Activated CD8-positive, alpha-beta memory T cell treated with anti-CD3 and anti-CD28 coated beads for 24 hours (primary cell): ENCODE results near the gene TRIM46.
"Not testable (repeated sequence)": the region's sequence is repeated elsewhere in the genome, so short reads cannot be mapped to it uniquely, and the experiment has no call there.

ENCODE experiments used
- DNase-seq: peaks from one replicate; pipeline ENCODE4 v3.0.0-alpha.2; 2020

TRIM46 gene

DNA sequence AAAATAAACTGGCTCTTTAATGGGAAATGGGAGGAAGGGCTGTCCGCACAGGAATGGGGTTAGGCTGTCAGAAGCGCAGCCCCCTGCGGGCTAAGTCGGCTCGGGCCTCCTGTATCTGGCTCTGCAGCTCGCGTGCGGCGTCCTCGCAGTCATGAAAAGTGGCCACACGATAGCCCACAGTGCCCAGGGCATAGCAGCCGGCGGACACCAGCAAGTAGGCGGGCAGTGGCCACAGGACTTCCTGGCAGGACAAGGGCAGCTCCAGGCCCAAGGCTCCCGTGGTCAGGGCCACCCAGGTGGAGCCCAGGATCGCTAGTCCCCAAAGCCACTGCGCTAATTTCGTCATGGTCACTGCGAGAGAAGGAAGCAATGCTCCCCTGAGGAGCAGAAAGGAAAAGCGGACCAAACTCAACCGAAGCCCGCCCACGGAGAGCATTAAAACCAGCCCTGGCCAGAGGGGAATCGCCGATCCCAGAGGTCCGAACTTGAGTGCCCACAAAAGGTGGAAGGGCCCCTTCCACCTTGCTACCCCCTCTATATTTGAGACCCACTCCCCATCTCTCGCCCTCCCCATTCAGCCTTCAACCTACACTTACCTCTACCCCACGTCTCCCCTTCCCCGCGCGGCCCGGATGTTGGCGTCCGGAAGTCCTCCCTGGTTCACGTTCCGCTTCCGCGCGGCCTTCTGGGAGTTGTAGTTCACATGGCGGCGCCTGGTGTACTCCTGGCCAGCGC, 33.6 kb upstream of the TRIM46 start, which contains the start of gene DPM3:
DPM3 (minus strand) TSS at position 637 of the 735 bp plus-strand sequence; CDS start at position 346, 291 bp downstream.
- peak; percentile 94 for DNase-seq

DNA sequence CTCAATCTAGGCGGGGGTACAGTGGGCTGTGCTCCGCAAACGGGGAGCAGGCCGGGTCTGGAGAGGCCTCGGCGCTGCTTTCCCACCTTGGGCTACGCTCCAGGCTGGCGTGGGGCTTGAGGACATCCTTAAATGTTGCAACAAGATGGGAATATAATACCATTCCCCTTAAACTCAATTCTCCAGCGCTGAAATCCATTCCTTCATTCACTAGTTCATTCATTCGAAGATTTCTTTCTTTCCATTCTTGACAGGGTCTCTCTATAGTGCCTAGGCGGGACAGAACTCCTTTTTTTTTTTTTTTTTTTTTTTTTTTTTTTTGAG, 33.1 kb upstream of the TRIM46 start:
- DNase-seq = no peak

DNA sequence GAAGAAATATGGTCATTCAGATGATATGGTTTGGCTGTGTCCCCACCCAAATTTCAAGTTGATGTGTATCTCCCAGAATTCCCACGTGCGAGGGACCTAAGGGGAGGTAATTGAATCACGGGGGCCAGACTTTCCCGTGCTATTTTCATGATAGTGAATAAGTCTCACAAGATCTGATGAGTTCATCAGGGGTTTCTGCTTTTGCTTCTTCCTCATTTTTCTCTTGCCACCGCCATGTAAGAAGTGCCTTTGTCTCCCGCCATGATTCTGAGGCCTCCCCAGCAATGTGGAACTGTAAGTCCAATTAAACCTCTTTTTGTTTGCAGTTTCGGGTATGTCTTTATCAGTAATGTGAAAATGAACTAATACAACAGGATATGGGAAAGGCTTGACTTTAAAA, 31.9 kb upstream of the TRIM46 start:
- no peak for DNase-seq

DNA sequence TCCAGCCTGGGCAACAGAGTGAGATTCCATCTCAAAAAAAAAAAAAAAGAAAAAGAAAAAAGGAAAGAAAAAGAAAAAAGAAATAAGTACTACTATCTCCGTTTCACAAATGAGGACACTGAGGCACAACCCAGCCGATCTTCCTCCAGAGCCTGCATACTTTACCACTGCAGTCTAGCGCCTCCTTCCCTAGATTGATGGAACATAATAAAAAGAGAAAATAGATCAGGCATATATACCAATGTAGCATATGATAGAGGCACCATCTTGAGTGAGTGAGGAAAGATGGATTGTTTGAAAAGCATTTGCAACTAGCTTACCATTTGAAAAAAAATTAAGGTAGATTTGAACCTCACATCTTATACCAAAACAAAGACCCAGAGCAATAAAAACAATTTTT, 28.2 kb upstream of the TRIM46 start:
- DNase-seq = no peak

DNA sequence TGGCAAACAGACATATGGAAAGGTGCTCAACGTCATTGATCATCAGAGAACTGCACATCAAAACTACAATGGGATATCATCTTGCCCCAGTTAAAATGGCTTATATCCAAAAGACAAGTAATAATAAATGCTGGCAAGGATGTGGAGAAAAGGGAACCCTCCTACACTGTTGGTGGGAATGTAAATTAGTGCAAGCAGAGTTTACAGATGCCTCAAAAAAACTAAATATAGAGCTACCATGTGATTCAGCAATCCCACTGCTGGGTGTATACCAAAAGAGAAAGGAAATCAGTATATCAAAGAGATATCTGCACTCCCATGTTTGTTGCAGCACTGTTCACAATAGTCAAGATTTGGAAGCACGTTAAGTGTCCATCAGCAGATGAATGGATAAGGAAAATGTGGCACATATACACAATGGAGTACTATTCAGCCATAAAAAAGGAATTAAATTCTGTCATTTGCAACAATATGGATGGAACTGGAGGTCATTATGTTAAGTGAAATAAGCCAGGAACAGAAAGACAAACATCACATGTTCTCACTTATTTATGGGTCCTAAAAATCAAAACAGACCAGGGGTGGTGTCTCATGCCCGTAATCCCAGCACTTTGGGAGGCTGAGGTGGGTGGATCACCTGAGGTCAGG, 17.5 kb upstream of the TRIM46 start:
- not testable (repeated sequence) for DNase-seq

DNA sequence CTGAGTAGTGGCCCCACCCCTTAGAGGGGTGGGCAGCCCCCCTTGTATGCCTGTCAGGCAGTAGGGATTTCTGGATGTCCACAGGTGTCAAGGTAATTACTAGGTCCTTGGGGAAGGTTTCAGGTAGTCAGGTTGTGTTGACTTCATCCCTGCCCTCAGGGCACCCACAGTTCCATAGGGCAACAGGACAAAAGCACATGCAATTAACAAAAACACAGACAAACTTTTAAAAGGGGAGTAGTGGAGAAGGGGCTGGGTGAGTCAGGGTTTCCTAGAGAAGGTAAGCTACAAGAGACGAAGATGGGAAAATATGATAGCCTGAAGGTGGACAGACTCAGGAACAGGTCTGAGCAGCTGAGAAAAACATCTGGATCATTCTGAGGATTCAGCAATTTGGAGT, 14.7 kb upstream of the TRIM46 start:
- no peak for DNase-seq

DNA sequence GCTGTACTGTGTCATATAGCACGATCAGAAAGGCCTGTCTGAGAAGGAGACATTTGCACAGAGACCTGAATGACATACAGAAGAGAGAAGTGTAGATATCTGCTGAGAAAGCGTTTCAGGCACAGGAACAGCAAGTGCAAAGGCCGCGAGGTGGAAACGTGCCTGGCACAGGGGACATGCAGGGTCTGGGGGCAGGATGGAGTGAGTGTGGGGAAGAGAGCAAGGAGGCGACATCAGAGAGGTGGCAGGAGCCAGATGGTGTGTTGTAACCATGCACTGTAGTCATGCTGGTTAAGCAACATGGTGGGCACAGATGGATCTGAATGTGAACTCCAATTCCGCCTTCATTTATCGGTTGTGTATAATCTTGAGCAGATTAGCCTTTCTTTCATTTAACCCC, 13.5 kb upstream of the TRIM46 start:
- DNase-seq = no peak

DNA sequence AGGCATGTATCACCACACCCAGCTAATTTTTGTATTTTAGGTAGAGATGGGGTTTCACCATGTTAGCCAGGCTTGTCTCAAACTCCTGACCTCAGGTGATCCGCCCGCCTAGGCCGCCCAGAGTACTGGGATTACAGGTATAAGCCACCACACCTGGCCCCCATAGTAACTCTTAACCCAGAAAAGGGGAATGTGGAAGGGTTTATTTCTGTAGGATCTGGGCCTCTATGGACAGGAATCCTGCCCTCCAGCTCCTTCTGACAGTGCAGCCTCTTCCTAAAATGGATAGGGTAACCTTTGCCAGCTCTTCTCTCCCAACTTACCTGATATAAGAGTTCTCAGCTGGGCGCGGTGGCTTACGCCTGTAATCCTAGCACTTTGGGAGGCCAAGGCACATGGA, 11.0 kb upstream of the TRIM46 start:
- not testable (repeated sequence) for DNase-seq

DNA sequence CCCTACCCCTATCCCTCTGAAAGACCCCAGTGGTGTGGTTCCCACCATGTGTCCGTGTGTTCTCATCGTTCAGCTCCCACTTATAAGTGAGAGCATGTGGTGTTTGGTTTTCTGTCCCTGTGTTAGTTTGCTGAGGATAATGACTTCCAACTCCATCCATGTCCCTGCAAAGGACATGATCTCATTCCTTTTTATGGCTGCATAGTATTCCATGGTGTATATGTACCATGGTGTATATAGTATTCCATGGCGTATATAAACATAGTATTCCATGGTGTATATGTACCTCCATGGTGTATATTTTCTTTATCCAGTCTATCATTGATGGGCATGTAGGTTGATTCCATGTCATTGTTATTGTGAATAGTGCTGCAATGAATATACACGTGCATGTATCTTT, 9.9 kb upstream of the TRIM46 start:
- DNase-seq = not testable (repeated sequence)

DNA sequence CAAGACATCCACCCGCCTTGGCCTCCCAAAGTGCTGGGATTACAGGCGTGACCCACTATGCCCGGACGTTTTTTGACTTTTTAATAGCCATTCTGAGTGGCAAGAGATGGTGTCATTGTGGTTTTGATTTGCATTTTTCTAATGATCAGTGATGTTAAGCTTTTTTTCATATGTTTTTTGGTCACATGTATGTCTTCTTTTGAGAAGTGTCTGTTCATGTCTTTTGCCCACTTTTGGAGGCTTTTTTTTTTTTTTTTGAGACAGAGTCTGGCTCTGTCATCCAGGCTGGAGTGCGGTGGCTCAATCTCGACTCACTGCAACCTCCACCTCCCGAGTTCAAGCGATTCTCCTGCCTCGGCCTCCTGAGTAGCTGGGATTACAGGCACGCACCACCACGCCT, 9.0 kb upstream of the TRIM46 start:
- DNase-seq = not testable (repeated sequence)

DNA sequence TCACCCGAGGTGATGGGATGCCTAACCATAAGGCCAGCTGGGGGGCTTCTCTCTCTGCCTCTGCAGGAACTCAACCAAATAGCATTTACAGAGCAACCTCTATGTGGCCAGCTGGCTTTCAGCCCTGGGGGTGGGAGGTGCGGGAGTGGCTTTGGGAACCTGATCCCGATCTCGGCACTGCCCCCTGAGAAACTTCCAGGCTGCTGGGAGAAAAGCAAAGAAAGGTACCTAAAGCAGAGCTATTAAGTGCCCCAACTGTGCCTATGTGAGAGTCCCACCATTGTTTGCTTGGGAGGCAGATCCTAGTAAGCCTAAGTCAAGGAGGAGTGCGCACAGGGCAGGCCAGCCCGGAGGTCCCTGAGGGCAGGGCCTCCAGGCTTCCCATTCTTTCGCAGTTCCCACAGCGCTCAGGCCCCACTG, 7.6 kb upstream of the TRIM46 start:
- DNase-seq = peak; percentile 47

DNA sequence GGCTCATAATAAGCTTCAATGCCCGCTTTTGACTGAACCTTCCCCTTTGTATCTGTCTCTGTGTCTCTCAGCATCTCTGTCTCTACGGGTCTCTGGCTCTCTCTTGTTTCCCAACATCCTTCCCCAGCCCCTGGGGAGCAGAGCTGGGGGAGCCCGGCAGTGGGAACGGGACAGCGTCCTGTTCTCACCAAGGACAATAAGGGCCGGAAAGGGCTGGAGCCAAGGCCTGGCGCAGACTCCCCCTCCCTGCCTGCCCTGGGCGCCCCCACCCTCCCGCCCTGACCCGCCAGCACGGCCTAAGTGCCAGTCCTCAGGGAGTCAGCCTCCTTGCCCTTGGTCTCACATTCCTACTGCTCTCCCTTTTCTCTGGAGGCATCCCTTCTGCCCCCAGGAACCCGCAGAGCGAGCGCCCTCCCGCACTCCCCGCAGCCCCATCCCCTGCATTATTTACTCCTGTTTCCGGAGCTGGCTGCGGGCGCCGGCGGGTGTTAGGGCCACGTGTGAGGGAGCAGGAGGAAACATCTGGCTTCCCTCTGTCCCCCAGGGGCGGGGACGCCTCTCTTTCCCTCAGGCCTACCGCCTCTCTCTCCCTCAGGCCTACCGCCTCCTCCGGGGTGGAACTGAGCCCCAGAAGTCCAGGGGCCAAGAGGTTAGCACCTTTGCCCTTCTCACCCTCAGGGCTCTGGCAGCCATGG, 7.0 kb upstream of the TRIM46 start:
- DNase-seq = peak; percentile 49

DNA sequence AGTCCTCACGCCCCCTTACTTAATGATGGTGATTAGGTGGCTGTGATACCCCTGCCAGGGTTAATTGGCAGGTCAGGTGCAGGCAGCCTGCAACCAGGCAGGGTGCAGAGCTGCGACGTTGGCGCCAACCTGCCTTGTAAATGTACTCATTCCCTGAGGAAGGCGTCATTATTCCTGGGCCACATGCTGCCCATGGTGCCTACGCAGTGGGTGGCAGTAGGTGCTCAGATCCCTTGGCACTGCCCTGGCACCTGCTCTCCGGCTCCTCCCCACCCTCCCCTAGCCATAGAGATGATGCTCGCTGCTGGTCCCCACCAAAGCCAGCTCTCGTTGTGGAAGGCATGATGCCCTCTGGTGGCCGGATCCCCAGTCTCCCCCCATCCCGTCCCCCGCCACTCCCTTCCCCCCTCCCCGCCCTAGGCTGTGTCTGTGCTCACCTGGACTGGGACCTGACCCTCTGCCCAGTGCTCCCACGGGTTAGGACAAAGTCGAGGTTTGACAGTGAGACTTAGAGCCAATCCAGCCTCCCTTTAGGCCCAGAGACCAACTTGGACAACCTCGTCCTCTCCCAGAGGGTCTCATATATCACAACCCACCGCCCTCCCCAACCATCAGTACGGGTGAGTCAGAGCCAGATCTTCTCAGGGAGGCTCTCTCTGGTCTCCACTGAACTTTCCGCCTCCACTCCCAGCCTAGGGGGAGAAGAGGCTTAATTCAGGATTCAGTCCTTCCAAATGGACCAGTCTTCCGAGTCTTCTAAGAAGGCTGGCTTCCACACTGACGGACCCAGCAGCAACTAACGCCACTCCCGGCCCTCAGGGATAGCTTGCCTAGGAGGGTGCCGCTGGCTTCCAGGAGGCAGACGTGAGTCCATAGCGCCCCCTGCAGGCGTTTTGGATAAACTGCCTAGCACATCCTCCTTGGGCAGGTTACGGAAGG, 6.2 kb upstream of the TRIM46 start:
- DNase-seq = peak; percentile 94

DNA sequence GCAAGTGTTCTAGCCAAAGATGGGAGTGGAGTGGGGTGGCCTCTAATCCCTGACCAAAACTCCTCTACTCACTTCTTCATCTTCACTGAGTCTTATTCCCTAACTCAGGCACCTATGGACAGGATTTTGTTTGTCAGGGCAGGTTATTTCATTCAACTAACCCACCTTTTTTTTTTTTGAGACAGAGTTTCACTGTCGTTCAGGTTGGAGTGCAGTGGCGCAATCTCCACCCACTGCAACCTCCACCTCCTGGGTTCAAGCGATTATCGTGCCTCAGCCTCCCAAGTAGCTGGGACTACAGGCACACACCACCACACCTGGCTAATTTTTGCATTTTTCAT, 5.6 kb upstream of the TRIM46 start:
- DNase-seq = not testable (repeated sequence)

DNA sequence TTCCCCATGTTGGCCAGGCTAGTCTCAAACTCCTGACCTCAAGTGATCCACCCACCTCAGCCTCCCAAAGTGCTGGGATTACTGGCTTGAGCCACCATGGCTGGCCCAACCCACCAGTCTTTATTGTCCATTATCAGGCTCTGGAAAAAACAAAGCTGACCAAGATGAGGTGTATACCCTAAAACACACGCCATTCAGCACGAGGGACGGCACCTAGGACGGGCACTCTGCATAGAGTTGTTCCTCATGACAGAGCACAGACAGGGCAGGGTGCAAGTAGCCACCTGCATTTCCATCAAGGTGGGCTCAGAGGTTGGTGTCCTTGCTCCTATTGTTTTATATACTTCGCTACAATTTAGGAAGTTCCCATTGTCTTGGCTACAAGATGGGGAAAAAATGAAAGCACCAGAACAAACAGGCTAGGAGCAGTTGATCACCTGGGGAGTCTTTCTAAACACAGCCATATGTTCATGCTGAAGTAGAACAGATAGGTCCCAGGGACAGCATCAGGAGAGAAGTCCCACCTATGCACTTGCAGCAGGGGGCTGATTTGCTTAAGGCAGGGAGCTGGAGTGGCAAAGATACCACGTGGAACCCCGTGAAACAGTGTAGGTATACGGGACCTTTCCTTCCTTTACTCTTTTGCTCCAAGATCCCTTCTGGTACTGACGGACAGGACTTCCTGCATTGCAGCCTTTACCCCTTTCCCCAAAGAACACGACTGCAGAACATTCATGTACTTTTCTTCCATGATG, 5.0 kb upstream of the TRIM46 start:
- DNase-seq = peak; percentile 49

DNA sequence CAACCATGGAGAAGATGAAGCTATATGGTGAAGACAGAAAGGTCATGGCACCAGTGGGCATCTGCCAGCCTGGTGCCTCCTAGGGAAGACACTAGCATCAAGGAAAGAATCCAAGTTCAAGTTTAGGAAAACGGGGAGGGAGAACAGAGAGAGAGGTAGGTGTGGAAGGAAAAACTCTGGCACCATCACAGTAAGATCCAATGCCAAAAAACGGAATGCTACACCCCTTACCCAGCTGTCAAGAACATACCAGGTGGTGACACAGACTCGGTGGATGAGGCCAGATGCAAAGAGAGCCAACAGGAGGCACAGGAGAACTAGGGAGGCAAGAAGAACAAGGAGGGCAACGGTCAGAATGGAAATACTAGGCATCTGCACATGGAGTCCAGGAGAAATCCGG, 4.1 kb upstream of the TRIM46 start:
- no peak for DNase-seq

DNA sequence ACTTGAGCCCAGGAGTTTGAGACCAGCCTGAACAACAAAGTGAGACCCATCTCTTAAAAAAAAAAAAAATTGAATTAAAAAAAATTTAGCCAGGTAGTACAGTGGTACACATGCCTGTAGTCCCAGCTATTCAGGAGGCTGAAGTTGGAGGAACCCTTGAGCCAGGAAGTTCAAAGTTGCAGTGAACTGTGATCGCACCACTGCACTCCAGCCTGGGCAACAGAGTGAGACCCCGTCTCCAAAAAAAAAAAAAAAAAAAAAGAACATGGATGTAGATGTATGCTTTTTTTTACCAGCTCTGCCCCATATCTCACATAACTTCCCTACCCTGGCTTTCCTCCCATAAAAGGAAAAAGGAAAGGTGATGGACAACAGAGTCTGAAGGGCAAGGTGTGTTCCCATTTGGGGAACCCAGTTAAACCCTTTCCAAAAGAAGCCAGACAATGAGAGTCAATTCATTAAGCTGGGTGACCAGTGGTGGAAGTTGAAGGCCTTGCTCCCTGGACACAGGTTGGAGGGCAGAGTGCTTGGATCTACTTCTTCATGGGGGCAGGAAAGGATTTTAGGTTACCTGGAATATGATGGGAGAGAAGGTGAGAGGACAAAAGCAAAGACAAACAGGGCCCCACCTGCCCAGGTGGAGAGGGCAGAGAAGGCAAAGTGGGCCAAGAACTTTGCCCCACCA, 3.4 kb upstream of the TRIM46 start:
- DNase-seq = peak; percentile 9

DNA sequence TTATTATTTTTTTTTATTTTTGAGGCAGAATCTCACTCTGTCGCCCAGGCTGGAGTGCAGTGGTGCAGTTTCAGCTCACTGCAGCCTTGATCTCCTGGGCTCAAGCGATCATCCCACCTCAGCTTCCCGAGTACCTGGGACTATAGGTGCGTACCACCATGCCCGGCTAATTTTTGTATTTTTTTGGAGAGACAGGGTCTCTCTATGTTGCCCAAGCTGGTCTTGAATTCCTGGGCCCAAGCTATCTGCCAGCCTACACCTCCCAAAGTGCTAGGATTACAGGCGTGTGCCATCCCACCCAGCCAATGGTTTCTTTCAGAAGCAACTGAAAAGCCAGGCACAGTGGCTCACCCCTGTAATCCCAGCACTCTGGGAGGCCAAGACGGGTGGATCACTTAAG, 2.8 kb upstream of the TRIM46 start:
- peak; percentile 32 for DNase-seq

DNA sequence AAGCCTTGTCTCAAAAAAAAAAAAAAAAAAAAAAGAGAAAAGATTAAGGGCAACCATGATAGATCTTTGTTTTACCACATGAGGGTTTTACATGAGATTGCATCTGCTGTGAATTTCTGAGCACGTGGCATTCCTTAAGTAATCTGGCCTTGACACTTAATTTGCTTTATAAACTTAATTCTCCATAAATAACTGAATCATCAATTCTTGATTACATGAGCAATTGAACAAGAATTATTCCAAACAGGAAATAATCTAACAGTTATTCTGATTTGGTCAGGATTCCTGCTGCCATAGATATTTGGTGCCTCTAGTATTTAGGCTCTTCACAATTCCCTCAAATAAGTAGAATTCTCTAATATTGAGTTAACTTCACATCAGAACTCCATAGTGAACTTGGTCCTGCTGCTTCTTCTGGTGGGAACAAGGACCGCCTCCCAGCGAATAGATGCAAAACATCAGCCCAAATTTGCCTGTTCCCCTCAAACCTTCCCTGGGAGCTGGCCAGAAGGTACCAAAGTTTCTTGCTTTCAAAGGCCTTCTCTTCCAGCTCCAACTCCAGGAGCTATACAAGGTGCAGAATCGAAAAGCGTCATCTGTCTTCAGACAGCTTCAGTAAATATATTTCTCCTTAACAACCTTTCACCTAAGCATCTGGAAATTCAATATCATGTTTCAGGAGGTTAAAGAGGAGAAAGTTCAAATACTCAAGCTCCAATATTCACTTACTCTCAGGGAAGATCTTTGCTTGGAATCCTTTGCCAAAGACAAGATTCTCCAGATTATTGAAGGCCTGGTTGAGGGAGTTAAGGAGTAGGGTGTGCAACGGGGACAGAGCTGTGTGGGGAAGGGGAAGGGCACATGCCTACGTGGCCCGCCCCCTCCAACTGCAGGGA, 1.6 kb upstream of the TRIM46 start:
- peak; percentile 19 for DNase-seq

DNA sequence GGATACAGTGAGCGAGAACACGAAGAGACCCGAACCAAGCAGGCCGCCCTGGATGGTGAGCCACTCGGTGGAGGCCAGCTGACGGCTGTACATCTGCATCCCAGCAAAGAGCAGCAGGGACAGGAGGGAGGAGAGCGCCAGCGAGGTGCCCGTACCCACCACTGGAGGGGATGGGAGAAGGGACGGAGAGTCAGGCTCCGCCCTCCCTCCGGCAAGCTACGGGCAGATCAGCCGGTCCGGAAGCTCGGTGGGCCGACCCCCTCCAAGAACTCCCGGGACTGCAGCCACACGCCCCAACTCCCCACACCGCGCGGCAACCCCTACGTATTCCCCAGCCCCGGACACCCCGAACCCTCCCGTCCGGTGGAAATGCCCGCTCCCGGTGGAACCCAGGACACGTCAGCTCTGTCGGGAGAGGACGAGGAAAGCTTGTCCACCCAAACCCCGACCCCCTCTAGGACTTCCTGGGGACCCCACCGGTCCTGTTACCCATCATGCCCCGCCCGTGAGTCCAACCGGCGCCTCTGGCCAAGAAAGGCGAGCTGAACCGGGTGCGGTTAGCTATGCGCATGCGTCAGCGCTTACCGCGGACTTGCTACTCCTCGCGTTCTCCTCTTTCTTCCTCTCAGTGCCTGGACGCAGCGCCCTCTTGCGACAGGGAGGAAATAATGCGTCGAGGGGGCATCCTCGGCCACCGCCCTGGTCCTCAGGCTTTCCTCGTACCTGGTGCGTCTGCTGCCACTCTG, 744 bp upstream of the TRIM46 start, which contains the start of gene KRTCAP2:
KRTCAP2 (minus strand) TSS at position 573 of the 746 bp plus-strand sequence; CDS start at position 493, 80 bp downstream.
- DNase-seq = peak; percentile 97
